Measurements from ENCODE around the gene ZNF530.

ZNF530 gene

GRCh38 chr19:57599761-57600383 lies at the start of gene ZNF530:
Gene ZNF530 (plus strand): TSS chr19:57599885. CDS start chr19:57604346, 4,461 bp downstream.
- DNase-seq (ENCODE audit: low spot score) = peak; percentile 92

DNA sequence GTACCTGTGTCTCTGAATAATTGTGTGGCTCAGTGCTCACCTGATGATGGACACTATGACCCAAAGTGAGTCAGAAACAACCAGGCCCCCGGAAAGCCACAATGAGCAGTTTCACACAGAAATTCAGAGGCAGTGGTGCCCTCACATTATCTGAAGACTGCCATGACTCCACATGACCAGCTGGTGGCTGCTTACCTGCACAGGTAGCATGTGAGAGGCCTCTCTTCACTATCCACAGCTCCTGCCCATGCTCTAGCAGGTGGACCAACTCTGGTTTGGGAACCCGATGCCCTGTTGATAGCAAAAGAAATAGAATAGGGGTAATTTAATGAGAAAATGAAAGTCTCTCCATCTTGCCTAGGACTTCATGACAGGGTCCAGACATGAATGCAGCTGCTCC lies 47.3 kb upstream of the ZNF530 start:
- no peak for DNase-seq (ENCODE audit: low spot score)

DNA sequence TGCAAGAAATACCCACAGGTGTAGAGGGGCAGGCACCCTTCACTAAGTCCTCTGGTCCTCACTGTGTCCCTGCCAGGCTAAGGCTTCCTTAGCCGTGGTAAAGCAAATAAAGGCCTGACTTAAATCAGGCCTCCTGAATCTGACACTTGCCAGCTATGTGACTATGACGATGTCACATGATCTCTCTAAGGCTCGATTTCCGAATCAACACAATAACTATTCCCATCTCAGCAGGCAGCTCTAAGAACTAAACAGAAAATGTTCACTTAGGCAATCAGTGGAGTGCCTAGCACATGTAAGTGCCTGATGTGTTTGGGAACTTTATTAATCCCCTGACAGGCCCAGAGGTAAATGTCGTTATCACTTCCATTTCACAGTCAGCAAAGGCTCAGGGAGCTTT lies 42.0 kb upstream of the ZNF530 start:
- DNase-seq (ENCODE audit: low spot score) = no peak

DNA sequence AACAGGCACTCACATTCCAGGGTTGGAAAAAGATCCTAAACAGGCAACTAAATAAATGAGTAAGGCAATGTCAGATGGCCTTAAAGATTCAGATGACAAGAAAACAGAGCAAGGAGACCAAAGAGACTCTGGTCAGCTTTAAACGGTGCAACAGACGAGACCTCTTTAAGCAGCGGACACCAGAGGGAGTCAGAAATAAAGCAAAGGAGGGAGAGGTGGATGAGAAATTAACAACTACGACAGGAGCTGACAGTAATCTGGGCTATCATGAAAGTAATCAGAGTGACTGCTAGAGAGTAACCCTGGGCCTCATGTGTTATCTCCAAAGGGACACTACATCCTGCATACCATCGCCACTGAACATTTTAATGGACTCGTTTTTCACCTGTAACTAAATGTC lies 41.2 kb upstream of the ZNF530 start:
- no peak for DNase-seq (ENCODE audit: low spot score)

DNA sequence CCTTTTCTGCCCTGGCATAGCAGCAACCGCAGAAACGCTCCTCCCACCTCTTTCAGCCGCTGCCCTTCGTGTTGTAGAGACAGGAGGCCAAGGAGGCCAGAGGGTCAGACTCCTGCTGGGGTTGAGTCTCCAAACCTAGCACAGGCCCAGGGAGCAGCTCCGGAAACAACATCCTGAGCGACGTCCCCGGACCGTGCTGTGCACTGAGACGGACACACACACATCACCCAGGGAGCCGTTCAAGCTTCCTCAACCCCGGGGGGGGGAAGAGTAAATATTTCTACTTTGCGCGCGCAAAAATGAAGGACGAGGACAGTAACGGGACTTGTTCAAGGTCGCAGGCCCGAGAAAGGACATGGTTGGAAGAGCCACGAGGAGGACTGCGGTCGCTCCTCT lies 40.7 kb upstream of the ZNF530 start:
- DNase-seq (ENCODE audit: low spot score) = peak; percentile 10

DNA sequence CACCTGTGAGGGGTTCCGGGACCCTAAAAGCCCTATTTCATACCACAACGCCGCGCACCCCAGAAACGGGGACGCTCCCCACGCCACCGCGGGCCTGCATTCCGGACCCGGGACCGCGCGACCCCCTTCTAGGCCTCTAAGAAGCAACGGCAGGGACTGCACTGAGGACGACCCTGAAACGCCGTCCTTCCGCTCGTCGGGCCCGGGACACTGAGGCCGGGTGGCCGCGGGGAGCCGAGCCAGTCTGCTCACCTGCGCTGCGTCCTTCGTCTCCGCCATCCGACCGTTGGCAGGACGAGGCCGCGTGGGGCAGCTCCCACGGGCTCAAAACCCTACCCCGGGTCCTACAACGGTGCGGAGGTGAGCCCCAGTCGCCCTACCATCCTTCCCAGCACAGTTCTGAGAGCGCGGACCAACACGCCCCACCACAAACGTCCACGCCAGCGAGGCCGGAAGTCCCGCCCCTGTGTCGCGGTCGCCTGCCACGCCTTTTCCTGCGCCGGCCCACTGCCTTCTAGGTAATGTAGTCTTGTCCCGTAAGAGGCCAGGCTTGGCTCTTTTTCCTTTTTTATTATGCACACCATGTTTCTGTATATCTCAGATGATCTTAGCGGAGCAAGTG lies 40.2 kb upstream of the ZNF530 start, which contains the start of gene ZNF550:
ZNF550 (minus strand) TSS at position 460 of the 622 bp plus-strand sequence; CDS start at position 279, 181 bp downstream.
- DNase-seq (ENCODE audit: low spot score) = peak; percentile 83

DNA sequence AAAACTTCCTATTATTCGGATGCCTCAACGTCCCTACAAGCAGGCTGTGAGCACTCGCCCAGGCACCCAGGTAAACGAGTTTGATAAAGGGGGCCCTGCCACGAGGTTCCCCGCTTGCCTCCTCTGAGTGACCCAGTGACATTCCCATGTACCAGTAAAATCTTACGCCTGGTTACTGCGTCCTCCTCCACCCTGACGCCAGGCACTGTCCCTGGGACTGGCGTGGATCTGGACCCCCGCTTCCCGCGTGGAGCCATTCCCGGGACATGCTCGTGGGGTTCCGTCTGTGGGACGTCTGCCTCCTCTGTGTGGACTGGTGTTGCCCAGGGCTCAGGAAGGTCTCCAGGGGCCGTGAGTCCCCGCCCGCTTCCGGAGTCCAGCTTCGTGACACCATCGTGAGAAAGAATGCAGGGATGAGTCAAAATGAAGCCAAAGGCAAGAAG lies 39.6 kb upstream of the ZNF530 start:
- DNase-seq (ENCODE audit: low spot score) = peak; percentile 21

- DNase-seq (ENCODE audit: low spot score) = no peak
Observed at GRCh38 chr19:57563547-57563946, 36.1 kb upstream of the ZNF530 start.

- DNase-seq (ENCODE audit: low spot score) = peak; percentile 1
Observed at GRCh38 chr19:57566396-57567265, 33.1 kb upstream of the ZNF530 start.

- DNase-seq (ENCODE audit: low spot score) = no peak
Observed at GRCh38 chr19:57570707-57571106, 29.0 kb upstream of the ZNF530 start.

DNA sequence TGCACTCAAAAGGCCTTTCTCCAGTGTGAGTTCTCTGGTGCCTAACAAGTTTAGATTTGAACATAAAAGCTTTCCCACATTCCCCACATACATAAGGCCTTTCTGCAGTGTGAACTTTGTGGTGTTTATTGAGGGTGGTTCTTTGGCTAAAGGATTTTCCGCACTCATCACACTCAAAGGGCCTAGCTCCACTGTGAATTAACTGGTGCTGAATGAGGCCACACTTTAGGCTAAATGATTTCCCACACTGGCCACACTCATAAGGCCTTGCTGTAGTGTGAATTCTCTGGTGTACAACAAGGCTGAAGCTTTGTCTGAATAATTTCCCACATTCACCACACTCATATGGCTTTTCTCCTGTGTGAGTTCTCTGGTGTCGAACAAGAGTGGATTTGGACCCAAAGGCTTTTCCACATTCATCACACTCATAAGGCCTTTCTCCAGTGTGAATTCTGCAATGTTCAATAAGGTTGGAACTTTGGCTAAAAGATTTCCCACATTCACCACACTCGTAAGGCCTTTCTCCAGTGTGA lies 27.2 kb upstream of the ZNF530 start:
- no peak for DNase-seq (ENCODE audit: low spot score)

DNA sequence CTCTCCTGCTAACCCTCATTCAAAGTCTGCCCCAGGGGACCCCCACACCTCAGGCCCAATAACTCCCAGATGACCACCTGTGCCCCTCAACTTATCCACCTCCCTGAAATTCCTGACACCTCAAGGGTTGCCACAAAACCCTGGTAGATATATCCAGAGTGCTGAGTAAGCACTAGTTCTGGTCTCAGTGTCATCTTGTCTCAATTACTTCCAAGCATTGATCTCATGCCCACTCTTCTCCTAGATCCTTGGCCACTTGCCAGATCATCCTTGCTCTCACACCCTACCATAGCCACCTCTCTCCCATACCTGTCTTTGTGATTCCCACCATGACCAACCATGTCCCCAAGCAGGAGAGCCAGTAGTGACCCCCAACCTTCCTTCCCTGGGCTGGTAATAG lies 23.0 kb upstream of the ZNF530 start:
- DNase-seq (ENCODE audit: low spot score) = no peak

GRCh38 chr19:57578487-57579205 lies 21.0 kb upstream of the ZNF530 start, which contains the start of gene ZNF416:
Gene ZNF416 (minus strand): TSS chr19:57578911. CDS start chr19:57578704, 207 bp downstream.
- peak; percentile 96 for DNase-seq (ENCODE audit: low spot score)

- DNase-seq (ENCODE audit: low spot score) = no peak
Observed at GRCh38 chr19:57583104-57583520, 16.6 kb upstream of the ZNF530 start.

DNA sequence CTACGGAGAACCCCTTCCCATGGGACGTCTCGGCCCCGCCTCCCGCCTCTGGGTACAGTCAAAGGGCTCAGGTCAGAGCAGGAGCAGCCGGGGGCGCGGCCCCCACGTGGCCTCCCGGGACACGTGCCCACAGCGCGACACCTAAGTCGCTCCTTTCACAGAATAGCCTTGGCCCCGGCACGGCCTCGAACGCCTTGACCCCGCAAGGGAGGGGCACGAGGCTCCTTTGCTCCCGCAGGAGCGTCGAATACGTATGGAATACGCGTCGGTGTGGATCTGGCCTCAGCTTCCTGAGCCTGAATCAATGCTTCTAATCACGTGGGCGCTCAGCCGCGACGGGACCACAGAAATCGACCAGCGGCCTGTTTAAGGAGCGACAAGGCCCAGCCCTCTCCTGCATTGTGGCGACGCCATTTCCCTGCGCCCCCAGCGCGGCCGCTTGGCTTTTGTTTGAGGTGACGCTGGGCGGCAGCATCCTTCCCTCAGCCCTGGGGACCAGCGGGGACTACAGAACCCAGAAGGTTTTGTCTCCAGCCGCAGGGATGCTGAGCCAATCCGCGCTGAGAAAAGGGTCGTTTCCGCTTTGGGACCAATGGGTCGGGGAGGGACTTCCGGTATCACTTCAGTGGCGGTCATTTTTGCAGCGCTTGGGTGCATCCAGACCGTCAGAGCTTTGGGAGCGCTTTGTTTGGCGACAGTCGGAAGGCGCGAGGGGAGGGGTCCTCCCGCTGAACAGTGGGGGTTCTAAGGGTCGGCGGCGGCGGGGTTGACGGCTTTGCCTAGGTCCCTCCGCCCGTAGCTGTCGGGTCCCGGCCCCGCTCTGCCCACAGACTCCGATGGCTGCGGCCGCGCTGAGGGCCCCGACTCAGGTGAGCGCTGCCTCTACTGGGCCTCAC lies 15.9 kb upstream of the ZNF530 start, which contains the start of gene ZIK1:
ZIK1 (plus strand) TSS at position 625 of the 896 bp plus-strand sequence; CDS start at position 837, 212 bp downstream.
- peak; percentile 60 for DNase-seq (ENCODE audit: low spot score)

- DNase-seq (ENCODE audit: low spot score) = no peak
Observed at GRCh38 chr19:57587529-57587928, 12.2 kb upstream of the ZNF530 start.

- peak; percentile 1 for DNase-seq (ENCODE audit: low spot score)
Observed at GRCh38 chr19:57599377-57599760, 316 bp upstream of the ZNF530 start.

- no peak for DNase-seq (ENCODE audit: low spot score)
Observed at GRCh38 chr19:57606931-57607330, 7.2 kb downstream of the ZNF530 start.

DNA sequence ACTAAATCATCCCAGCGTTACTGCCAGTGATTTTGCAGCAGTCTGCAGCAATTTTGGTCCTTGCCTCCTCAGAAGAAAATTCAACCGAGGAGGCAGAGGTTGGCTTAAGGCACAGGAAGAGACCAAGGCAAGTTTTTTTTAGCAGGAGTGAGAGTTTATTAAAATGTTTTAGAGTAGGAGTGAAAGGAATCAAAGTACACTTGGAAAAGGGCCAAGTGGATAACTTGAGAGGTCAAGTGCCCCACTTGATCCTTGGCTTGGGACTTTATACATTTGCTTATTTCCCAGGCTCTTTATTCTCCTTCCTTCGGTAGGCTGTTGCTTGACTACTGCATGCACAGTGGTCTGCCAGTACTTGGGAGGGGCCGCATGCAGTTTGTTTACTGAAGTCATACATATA lies 11.4 kb downstream of the ZNF530 start:
- no peak for DNase-seq (ENCODE audit: low spot score)

DNA sequence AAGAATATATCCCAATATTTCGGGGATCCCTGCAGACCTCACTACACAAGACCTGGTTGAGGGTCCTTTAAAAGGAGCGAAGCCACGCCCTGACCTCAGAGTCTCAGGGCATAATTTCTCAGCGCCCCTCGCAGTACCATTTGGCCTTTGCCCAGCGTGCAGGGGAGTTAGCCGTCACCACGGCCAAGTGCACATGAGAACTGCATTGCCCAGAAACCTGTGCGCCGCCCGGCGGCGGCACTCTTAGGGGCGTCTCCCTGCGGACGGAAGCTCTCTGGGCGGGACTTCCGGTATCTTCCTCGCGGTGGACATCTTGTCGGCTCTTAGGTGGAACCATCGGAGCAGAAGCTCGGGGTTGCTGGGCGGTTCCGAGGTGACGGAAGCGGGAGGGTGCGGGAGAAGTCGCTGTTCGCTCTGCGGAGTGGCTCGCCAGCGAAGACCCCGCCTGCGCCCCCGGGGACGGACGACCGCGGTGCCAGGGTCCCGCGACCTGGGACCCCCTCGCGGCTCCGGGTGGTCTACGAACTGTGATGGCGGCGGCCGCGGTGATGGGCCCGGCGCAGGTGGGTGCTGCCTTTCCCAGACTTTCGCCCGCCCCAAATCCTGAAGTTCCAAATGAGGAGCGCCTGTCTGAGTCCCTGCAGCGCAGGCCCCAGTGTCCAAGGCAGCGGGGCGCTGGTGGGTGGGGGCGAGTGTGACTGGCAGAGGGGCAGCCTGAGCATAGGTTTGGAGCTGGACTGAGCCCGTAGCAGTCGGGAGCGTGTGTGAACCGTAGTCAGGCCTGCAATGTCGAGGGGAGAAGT lies 14.5 kb downstream of the ZNF530 start, which contains the start of gene ZNF134:
ZNF134 (plus strand) TSS at position 302 of the 803 bp plus-strand sequence. CDS start 5,227 bp downstream, outside the sequence.
- peak; percentile 89 for DNase-seq (ENCODE audit: low spot score)
